ENCODE data around the gene EQTN. TPM values are rescaled to one million over a fixed set of nuclear protein-coding genes. Genes with fewer than 3 reads are reported as not detected.

The EQTN gene
- polyA plus RNA-seq, 4 donors, result 0.28 to 0.31 (median 0.31) TPM; not detected in 1

Other genes with a start within 250 kb of the EQTN start
- gene TEK, start 187.9 kb downstream of the EQTN start, polyA plus RNA-seq (ENCODE audit: insufficient read length in 4 of 4), result 10 to 100 TPM; 38.7 to 52.4 (median 48.9) TPM
- under 1 TPM in 1 of 4 donors, not detected in 3; 0.06 TPM for gene IFNK, start 227.1 kb upstream of the EQTN start, polyA plus RNA-seq (ENCODE audit: insufficient read length in 4 of 4)
- 10 to 100 TPM; 21.3 to 27.5 (median 27.1) TPM for gene MOB3B, start 232.7 kb upstream of the EQTN start, polyA plus RNA-seq (ENCODE audit: insufficient read length in 4 of 4)